ENCODE results near the gene SEC14L2. TPM values are rescaled to one million over a fixed set of nuclear protein-coding genes. Genes with fewer than 3 reads are reported as not detected.

The SEC14L2 gene
- total RNA-seq, 1 experiment from 2014 or later: 33.5 TPM

DNA sequence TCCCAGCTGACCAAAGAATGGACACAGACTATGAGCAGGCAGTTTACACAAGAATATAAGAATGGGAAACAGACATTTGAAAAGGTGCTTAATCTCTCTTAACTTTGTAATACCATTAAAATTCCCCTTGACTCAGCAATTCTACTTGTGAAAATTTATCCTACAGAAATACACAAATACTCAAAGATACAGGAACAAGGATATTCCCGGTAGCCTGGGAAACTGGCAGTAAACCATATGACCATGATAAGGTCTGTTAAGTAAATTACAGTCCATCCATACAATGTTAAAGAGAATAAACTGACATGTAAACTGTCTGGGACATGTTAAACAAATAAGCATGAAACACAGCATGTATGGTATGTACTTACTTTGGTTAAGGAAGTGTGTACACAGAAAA, 20.0 kb downstream of the SEC14L2 start:
- H3K27ac ChIP-seq (ENCODE audit: low read depth, low read length): no peak overlapping the region
- no peaks in the 10 kb centered on the region; the same call in 1 of the 2 replicates for H3K79me2 ChIP-seq (ENCODE audit: insufficient read depth, low read length)
- no peak for ATAC-seq
- H3K27me3 ChIP-seq (ENCODE audit: insufficient read depth, low read length): no peaks in the 10 kb centered on the region
- H3K36me3 ChIP-seq (ENCODE audit: control insufficient read depth in 1 of 2, insufficient read depth in 2 of 2, low read length in 2 of 2): peaks cover 35 to 60% of the 10 kb centered on the region in 2 experiments
- TF ChIP-seq POLR2A (IDR thresholded peaks at IDR 0.05; ENCODE audit: borderline replicate concordance, extremely low read depth, insufficient read depth, insufficient read length): no peak
- no peak for TF ChIP-seq SP1 (IDR thresholded peaks at IDR 0.05; ENCODE audit: low read depth)
- TF ChIP-seq, protein P1, sequence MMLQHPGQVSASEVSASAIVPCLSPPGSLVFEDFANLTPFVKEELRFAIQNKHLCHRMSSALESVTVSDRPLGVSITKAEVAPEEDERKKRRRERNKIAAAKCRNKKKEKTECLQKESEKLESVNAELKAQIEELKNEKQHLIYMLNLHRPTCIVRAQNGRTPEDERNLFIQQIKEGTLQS (IDR thresholded peaks at IDR 0.05): no peak
- no peak for TF ChIP-seq EZH2 (IDR thresholded peaks at IDR 0.05)
- TF ChIP-seq, protein P2, sequence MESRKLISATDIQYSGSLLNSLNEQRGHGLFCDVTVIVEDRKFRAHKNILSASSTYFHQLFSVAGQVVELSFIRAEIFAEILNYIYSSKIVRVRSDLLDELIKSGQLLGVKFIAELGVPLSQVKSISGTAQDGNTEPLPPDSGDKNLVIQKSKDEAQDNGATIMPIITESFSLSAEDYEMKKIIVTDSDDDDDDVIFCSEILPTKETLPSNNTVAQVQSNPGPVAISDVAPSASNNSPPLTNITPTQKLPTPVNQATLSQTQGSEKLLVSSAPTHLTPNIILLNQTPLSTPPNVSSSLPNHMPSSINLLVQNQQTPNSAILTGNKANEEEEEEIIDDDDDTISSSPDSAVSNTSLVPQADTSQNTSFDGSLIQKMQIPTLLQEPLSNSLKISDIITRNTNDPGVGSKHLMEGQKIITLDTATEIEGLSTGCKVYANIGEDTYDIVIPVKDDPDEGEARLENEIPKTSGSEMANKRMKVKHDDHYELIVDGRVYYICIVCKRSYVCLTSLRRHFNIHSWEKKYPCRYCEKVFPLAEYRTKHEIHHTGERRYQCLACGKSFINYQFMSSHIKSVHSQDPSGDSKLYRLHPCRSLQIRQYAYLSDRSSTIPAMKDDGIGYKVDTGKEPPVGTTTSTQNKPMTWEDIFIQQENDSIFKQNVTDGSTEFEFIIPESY (IDR thresholded peaks at IDR 0.05; ENCODE audit: extremely low read depth, insufficient replicate concordance, low read length): no peak
- no peak for TF ChIP-seq YY1 (IDR thresholded peaks at IDR 0.05; ENCODE audit: extremely low read depth, insufficient replicate concordance, low read depth, low read length)
- no peak for TF ChIP-seq POLR2AphosphoS5 (IDR thresholded peaks at IDR 0.05; ENCODE audit: low read depth, low read length)
- TF ChIP-seq, protein P3, sequence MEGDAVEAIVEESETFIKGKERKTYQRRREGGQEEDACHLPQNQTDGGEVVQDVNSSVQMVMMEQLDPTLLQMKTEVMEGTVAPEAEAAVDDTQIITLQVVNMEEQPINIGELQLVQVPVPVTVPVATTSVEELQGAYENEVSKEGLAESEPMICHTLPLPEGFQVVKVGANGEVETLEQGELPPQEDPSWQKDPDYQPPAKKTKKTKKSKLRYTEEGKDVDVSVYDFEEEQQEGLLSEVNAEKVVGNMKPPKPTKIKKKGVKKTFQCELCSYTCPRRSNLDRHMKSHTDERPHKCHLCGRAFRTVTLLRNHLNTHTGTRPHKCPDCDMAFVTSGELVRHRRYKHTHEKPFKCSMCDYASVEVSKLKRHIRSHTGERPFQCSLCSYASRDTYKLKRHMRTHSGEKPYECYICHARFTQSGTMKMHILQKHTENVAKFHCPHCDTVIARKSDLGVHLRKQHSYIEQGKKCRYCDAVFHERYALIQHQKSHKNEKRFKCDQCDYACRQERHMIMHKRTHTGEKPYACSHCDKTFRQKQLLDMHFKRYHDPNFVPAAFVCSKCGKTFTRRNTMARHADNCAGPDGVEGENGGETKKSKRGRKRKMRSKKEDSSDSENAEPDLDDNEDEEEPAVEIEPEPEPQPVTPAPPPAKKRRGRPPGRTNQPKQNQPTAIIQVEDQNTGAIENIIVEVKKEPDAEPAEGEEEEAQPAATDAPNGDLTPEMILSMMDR (IDR thresholded peaks at IDR 0.05 in 2 of 3, conservative IDR thresholded peaks at IDR 0.05 in 1 of 3; ENCODE audit: borderline replicate concordance in 1 of 3, insufficient read depth in 1 of 3, low read depth in 2 of 3, low read length in 2 of 3): no peak
- TF ChIP-seq SIN3A (IDR thresholded peaks at IDR 0.05; ENCODE audit: low read depth): no peak
- TF ChIP-seq CBX3 (IDR thresholded peaks at IDR 0.05; ENCODE audit: low read depth): no peak
- no peak for TF ChIP-seq EZH2phosphoT487 (IDR thresholded peaks at IDR 0.05; ENCODE audit: borderline replicate concordance)
- TF ChIP-seq RAD21 (IDR thresholded peaks at IDR 0.05; ENCODE audit: low read depth): no peak
- TF ChIP-seq ZFX (IDR thresholded peaks at IDR 0.05): no peak
- no peaks in the 10 kb centered on the region for H4K20me1 ChIP-seq (ENCODE audit: insufficient read depth)
- no peak for DNase-seq (ENCODE audit: low read depth, low spot score)
- H3K4me3 ChIP-seq (replicated peaks in 1 of 2; ENCODE audit: low read depth in 1 of 2, low read length in 2 of 2): no peak overlapping the region
- ChIA-PET POLR2A (no interaction called here), RAD21 (ENCODE audit: low non-redundant PET in 1 of 2, low total read pairs in 2 of 2, uncharacterized antibody in 2 of 2, unreplicated experiment in 2 of 2) (no interaction called here), CTCF (no interaction called here)
- no peak overlapping the region for H2AFZ ChIP-seq (ENCODE audit: low read depth, low read length, poor library complexity, severe bottlenecking)
- no peak overlapping the region; the same call in 1 of the 2 replicates for H3K4me2 ChIP-seq (ENCODE audit: low read length)
- no peaks in the 10 kb centered on the region for H3K9me3 ChIP-seq (ENCODE audit: control insufficient read depth in 1 of 2, insufficient read depth in 1 of 2, low read depth in 1 of 2, low read length in 2 of 2)
- H3K9ac ChIP-seq (ENCODE audit: low read length): no peak overlapping the region
- no peaks in the 10 kb centered on the region for H3K9me2 ChIP-seq (ENCODE audit: insufficient read depth)
- no TSS peak for BruUV-seq (replicated peaks)
- peaks cover 28 to 59% of the 10 kb centered on the region in 2 experiments for H3K4me1 ChIP-seq (ENCODE audit: control insufficient read depth in 1 of 2, insufficient read depth in 2 of 2, low read length in 2 of 2)
- intact Hi-C loops (cut with micrococcal nuclease): no loop called here

Measured in HCT116 (cell line).